Epithelial cell of esophagus (primary cell): ENCODE measurements around the gene MASP2.
"Not testable (repeated sequence)": the region's sequence is repeated elsewhere in the genome, so short reads cannot be mapped to it uniquely, and the experiment has no call there.

Experiments used
- DNase-seq: peaks from one replicate; pipeline ENCODE4 v3.0.0; 2010; ENCODE audit warnings: low read depth
- H3K4me3 ChIP-seq: 2 replicates; pipeline ENCODE4 v1.5.1; 2011; ENCODE audit warnings: mild to moderate bottlenecking, low read length, control low read depth
- TF ChIP-seq, protein P1 (sequence below): IDR thresholded peaks from 2 replicates; pipeline ENCODE4 v1.5.1; 2011; ENCODE audit warnings: low read depth, mild to moderate bottlenecking, low read length, control low read depth, inconsistent platforms; ENCODE audit not compliant: insufficient read depth; ENCODE audit errors: missing control alignments

Gene MASP2

DNA sequence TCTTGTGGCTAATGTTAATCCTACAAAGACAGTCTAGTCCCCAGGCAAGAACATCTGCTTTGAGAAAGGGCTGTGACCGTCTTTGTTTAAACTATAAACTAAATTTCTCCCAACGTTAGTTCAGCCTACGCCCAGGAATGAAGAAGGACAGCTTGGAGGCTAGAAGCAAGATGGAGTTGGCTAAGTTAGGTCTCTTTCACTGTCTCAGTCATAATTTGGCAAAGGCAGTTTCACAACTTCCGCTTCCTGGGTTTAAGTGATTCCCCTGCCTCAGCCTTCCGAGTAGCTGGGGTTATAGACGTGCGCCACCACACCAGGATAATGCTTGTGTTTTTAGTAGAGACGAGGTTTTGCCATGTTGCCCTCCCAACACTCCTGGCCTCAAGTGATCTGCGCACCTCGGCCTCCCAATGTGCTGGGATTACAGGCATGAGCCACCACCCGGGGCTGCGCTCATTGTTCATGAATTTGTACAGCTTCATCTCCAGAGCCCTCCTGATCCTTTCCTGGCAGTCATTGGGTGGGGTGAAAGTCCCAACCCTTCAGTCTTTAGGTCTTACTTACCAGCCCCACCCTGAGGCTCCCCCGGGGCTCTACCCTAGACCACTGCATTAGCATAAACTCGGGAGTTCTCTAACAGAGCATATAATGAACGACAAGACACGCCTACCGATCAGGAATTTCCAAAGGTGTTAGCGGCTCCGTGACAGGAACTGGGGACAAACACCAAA lies 4.9 kb upstream of the MASP2 start:
- TF ChIP-seq, protein P1, sequence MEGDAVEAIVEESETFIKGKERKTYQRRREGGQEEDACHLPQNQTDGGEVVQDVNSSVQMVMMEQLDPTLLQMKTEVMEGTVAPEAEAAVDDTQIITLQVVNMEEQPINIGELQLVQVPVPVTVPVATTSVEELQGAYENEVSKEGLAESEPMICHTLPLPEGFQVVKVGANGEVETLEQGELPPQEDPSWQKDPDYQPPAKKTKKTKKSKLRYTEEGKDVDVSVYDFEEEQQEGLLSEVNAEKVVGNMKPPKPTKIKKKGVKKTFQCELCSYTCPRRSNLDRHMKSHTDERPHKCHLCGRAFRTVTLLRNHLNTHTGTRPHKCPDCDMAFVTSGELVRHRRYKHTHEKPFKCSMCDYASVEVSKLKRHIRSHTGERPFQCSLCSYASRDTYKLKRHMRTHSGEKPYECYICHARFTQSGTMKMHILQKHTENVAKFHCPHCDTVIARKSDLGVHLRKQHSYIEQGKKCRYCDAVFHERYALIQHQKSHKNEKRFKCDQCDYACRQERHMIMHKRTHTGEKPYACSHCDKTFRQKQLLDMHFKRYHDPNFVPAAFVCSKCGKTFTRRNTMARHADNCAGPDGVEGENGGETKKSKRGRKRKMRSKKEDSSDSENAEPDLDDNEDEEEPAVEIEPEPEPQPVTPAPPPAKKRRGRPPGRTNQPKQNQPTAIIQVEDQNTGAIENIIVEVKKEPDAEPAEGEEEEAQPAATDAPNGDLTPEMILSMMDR, result no peak
- no peak overlapping the region for H3K4me3 ChIP-seq
- DNase-seq, result no peak

DNA sequence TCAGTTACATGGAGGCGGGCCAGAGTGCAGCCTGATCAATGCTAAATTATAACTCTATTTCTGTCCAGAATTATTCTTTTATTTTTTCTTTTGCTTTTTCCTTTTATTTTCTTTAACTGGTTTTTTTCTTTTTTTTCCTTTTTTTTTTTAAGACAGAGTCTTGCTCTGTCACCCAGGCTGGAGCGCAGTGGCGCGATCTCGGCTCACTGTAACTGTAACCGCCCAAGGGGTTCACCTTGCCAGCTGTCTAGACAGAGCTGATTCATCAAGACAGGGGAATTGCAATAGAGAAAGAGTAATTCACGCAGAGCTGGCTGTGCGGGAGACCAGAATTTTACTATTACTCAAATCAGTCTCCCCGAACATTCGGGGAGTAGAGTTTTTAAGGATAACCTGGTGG lies 4.1 kb upstream of the MASP2 start:
- not testable (repeated sequence) for H3K4me3 ChIP-seq, DNase-seq

DNA sequence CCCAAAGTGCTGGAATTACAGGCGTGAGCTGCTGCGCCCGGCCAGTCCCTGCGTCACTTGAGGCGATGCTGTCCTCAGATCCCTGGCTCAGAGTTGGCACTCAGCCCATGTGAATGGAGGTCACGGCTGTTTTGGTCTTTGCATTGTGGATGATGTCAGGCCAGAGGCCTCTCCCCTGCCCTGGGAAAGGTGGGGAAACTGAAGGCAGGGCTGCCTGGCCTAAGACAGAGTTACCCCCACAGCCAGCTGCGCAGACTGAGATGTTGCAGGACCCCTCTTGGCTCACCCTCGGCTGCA lies 821 bp downstream of the MASP2 start:
- no peak for DNase-seq
- H3K4me3 ChIP-seq, result no peak overlapping the region
- TF ChIP-seq, protein P1, result no peak

DNA sequence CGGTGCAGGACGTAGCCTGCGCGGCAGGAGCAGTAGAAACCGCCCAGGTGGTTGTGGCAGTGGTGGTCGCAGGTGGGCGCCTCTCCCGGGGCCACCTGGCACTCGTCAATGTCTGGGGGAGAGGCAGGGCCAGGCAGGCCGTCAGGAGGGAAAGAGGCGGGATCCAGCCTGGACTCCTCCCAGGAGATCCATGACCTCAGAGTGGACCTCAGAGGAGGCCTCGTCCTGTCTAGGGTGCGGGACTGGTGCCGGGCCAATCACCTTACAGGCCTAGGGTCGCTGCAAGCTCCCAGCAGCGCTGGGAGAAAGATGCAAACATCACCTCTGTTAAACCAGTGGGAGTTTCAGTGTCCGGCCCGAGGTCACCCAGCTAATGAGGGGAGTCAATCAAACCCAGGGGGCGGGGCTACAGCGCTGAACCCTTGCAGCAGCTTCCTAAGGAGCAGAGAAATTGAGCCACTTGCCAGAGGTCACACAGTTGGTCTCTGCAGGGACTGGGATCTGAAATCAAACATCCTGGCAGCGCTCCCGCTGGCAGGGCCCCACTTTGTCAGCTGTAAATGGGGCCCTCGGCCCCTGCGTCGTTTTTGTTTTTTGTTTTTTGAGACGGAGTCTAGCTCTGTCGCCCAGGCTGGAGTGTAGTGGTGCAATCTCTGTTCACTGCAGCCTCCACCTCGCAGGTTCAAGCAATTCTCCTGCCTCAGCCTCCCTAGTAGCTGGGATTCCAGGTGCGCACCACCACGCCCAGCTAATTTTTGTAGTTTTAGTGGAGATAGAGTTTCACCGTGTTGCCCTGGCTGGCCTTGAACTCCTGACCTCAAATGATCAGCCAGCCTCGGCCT lies 1.4 kb downstream of the MASP2 start:
- DNase-seq, result no peak
- TF ChIP-seq, protein P1, result no peak
- H3K4me3 ChIP-seq, result no peak overlapping the region

DNA sequence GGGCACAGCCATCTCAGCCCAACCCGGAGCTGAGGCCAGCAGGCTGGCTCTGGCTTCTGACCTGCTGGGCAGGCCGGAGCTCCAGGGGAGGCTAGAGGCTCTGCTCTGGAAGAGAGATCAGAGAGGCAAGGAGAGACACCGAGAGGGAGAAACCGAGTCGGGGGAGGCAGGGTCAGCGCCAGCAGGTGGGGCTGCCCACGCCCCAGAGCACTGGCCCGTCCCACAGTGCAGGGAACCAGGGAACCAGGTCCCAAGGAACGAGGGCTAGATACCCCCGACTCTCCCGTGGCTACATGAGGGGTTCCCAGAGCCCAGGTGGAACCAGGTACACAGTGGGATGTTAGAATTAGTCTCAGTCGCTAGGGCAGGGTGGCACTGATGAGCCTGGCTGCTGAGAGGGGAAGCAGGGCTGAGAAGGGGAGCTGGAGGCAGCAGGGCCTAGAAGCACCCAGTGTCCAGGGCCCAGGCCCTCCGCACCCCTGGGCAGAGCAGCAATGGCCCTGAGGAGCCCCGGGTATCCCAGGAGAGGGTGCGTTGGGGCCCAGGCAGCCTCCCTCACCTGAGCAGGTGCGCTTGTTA lies 2.1 kb downstream of the MASP2 start:
- DNase-seq, result no peak
- no peak overlapping the region for H3K4me3 ChIP-seq
- TF ChIP-seq, protein P1, result no peak

DNA sequence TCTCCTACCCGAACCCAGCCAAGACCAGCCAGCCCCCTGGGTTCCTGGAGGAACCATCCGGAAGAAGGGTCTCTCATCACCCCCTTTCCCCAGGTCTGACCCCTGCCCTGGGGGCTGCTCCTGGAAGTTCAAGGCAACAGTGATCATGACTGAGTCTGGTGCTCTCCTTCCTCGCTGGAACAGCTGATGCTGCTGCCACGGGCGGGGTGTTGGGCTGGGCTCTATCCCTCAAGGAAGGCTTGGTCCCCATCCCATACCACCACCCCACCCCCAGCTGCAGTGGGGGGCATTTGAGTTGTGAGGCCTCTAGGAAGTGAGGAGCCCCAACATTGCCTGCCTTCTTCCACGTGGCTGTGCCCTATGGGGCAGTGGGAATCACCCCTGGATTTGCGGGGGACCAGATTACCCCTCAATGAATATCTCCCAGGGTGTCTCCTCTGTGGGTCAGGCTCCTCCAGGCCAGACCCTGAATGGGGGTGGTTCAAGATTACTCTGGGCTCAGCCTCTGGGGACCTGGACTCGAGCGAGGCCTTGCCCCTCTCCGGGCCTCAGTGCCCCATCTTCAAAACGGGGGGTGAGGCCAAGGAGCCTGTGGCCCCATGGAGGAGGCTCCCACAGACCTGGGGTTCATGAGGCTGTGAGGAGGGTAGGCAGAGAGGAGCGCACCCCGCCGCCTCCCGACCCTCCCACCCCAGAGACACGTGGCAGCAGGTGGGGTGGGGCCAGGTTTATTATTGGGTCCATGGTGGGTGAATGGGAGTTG lies 2.8 kb downstream of the MASP2 start:
- no peak overlapping the region for H3K4me3 ChIP-seq
- DNase-seq, result no peak
- TF ChIP-seq, protein P1, result no peak
